ENCODE results near the gene SNX8. TPM values are rescaled to one million over a fixed set of nuclear protein-coding genes. Genes with fewer than 3 reads are reported as not detected.

Gene SNX8
- total RNA-seq, 1 donor from 2014 or later, result 40.7 TPM

DNA sequence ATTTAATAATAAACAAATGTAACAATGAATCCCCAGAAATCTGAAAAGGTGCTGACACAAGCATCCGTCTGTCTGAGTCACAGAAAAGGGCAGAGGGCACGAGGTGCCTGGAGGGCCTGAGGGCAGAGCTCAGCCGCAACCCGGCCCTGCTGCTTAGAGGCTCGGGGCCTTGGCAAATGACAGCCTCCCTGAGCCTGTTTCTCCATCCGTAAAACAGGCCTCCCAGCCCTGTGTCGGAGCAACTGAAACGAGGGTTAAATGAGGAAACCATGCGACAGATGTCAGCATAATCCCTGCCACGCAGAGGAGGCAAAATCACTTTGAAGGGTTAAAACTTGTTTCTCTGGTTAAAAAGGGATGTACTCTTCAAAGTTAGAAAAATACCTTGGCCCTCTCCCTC lies 47.3 kb downstream of the SNX8 start:
- Mint-ChIP-seq H3K36me3 (ENCODE audit: low read depth, unreplicated experiment) (peaks cover 28% of the 10 kb centered on the region), H3K9me3 (ENCODE audit: unreplicated experiment) (peaks cover 3% of the 10 kb centered on the region), H3K27me3 (ENCODE audit: unreplicated experiment) (peaks cover 6% of the 10 kb centered on the region), H3K4me1 (ENCODE audit: unreplicated experiment) (peaks cover 2% of the 10 kb centered on the region), H3K27ac (ENCODE audit: unreplicated experiment) (no peak overlapping the region), H3K4me3 (ENCODE audit: unreplicated experiment) (peak overlapping the region; percentile 42)
- DNase-seq (ENCODE audit: low spot score), result no peak
- TF ChIP-seq, protein P1, sequence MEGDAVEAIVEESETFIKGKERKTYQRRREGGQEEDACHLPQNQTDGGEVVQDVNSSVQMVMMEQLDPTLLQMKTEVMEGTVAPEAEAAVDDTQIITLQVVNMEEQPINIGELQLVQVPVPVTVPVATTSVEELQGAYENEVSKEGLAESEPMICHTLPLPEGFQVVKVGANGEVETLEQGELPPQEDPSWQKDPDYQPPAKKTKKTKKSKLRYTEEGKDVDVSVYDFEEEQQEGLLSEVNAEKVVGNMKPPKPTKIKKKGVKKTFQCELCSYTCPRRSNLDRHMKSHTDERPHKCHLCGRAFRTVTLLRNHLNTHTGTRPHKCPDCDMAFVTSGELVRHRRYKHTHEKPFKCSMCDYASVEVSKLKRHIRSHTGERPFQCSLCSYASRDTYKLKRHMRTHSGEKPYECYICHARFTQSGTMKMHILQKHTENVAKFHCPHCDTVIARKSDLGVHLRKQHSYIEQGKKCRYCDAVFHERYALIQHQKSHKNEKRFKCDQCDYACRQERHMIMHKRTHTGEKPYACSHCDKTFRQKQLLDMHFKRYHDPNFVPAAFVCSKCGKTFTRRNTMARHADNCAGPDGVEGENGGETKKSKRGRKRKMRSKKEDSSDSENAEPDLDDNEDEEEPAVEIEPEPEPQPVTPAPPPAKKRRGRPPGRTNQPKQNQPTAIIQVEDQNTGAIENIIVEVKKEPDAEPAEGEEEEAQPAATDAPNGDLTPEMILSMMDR (IDR thresholded peaks at IDR 0.05; ENCODE audit: unreplicated experiment), result no peak

DNA sequence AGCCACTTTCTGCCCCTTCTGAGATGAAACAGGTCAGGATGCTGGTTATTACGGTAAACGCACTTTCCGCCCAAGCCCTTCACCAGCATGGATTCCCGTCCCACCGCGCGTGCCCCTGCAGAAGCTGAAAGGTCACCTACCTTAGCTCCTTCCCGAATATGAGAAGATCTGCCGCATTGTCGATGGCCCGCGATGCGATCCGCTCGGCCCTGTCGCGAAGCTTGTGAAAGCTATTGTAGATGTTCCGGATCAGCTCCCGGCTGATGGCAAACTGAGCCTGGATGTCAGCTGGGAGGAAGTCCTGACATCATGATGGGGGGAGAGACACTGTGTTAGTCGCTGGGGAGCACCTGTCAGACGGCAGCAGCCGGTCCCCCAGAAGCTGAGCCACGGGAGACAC lies 50.1 kb downstream of the SNX8 start:
- TF ChIP-seq, protein P1 (IDR thresholded peaks at IDR 0.05; ENCODE audit: unreplicated experiment), result no peak
- H3K27ac Mint-ChIP-seq (ENCODE audit: unreplicated experiment), result peak overlapping the region; percentile 3
- H3K4me1 Mint-ChIP-seq (ENCODE audit: unreplicated experiment), result no peaks in the 10 kb centered on the region
- peaks cover 4% of the 10 kb centered on the region for H3K27me3 Mint-ChIP-seq (ENCODE audit: unreplicated experiment)
- no peaks in the 10 kb centered on the region for H3K9me3 Mint-ChIP-seq (ENCODE audit: unreplicated experiment)
- peaks cover 25% of the 10 kb centered on the region for H3K36me3 Mint-ChIP-seq (ENCODE audit: low read depth, unreplicated experiment)
- peak overlapping the region; percentile 43 for H3K4me3 Mint-ChIP-seq (ENCODE audit: unreplicated experiment)
- DNase-seq (ENCODE audit: low spot score), result no peak

DNA sequence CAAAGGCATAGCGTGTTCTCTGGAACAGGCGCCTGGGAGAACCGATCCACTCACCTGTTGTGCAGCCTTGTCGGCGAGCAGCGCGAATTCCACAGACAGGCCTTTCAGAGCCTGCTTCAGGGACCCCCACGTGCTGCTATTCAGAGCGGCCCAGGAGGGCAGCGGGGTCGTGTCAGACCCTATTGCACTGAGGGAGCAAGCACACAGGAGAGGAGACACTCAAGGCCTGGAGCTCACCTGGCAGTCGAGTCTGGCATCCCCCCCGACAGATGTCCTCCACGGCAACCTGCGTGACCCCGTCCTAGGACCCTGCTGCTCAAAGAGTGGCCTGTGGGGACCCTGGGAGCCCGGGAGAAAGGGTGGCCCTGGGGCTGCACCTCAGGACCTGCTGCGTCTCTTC lies 51.1 kb downstream of the SNX8 start:
- no peak for DNase-seq (ENCODE audit: low spot score)
- H3K27me3 Mint-ChIP-seq (ENCODE audit: unreplicated experiment), result peaks cover 4% of the 10 kb centered on the region
- TF ChIP-seq, protein P1 (IDR thresholded peaks at IDR 0.05; ENCODE audit: unreplicated experiment), result no peak
- no peaks in the 10 kb centered on the region for H3K9me3 Mint-ChIP-seq (ENCODE audit: unreplicated experiment)
- H3K36me3 Mint-ChIP-seq (ENCODE audit: low read depth, unreplicated experiment), result peaks cover 25% of the 10 kb centered on the region
- H3K4me1 Mint-ChIP-seq (ENCODE audit: unreplicated experiment), result no peaks in the 10 kb centered on the region
- no peak overlapping the region for H3K4me3 Mint-ChIP-seq (ENCODE audit: unreplicated experiment)
- H3K27ac Mint-ChIP-seq (ENCODE audit: unreplicated experiment), result no peak overlapping the region

DNA sequence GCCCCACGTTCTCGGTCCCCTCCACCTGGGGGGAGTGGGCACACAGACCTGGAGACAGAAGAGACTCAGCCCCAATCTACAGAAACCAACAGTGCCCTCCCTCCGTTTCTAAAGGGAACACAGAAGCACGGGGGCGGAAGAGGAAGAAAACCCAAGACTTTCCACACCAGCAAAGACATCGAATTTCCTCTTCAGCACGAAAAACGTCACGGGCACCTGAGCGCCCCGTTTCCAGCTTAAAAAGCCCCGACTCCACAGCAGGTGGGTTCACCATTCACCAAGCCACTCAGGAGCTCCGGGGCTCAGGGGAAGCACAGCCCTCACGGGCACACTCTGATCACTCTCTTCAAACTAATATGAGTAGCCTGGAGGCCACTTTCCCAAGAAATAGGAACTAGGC lies 52.6 kb downstream of the SNX8 start:
- Mint-ChIP-seq H3K9me3 (ENCODE audit: unreplicated experiment) (no peaks in the 10 kb centered on the region), H3K4me1 (ENCODE audit: unreplicated experiment) (no peaks in the 10 kb centered on the region), H3K36me3 (ENCODE audit: low read depth, unreplicated experiment) (peaks cover 20% of the 10 kb centered on the region), H3K4me3 (ENCODE audit: unreplicated experiment) (no peak overlapping the region), H3K27me3 (ENCODE audit: unreplicated experiment) (peaks cover 4% of the 10 kb centered on the region), H3K27ac (ENCODE audit: unreplicated experiment) (no peak overlapping the region)
- TF ChIP-seq, protein P1 (IDR thresholded peaks at IDR 0.05; ENCODE audit: unreplicated experiment), result no peak
- no peak for DNase-seq (ENCODE audit: low spot score)

DNA sequence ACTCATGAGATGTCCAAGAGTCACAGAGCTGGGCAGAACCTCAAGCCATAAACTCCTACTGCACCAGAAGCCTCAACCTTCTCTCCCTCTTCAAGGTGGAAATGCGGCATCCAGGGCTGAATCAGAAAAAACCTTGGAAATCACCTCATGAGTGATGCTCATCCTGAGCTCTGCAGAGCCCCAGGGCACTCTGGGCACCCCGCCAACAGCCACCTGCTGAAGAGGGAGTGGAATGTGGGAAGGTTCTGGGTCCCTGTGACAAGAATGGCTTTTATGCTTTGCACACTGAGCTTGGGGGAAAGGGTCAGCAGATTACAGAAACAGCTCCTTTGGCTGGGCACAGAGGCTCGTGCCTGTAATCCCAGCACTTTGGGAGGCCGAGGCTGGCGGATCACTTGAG lies 53.4 kb downstream of the SNX8 start:
- Mint-ChIP-seq H3K9me3 (ENCODE audit: unreplicated experiment) (no peaks in the 10 kb centered on the region), H3K27me3 (ENCODE audit: unreplicated experiment) (peaks cover 4% of the 10 kb centered on the region), H3K4me3 (ENCODE audit: unreplicated experiment) (no peak overlapping the region), H3K4me1 (ENCODE audit: unreplicated experiment) (no peaks in the 10 kb centered on the region), H3K36me3 (ENCODE audit: low read depth, unreplicated experiment) (peaks cover 20% of the 10 kb centered on the region), H3K27ac (ENCODE audit: unreplicated experiment) (no peak overlapping the region)
- TF ChIP-seq, protein P1 (IDR thresholded peaks at IDR 0.05; ENCODE audit: unreplicated experiment), result no peak
- DNase-seq (ENCODE audit: low spot score), result no peak
